Activated CD4-positive, alpha-beta T cell treated with anti-CD3 and anti-CD28 coated beads, Interleukin-2, amount 50 U/mL, for 16 hours (primary cell): ENCODE measurements around the gene TUBGCP3.
"Not testable (repeated sequence)": the region's sequence is repeated elsewhere in the genome, so short reads cannot be mapped to it uniquely, and the experiment has no call there.

ENCODE experiments used
- DNase-seq: peaks from one replicate; pipeline ENCODE4 v3.0.0-alpha.2; 2020

The TUBGCP3 gene

GRCh38 chr13:112576191-112576590, 11.8 kb downstream of the TUBGCP3 start:
- no peak for DNase-seq

GRCh38 chr13:112575675-112576074, 12.3 kb downstream of the TUBGCP3 start:
- no peak for DNase-seq

- DNase-seq = no peak
Measured at GRCh38 chr13:112574834-112575613, 12.9 kb downstream of the TUBGCP3 start.

GRCh38 chr13:112574416-112574815, 13.5 kb downstream of the TUBGCP3 start:
- no peak for DNase-seq

- no peak for DNase-seq
Measured at GRCh38 chr13:112573710-112574109, 14.2 kb downstream of the TUBGCP3 start.

- DNase-seq = no peak
Measured at GRCh38 chr13:112572366-112572765, 15.6 kb downstream of the TUBGCP3 start.

GRCh38 chr13:112569821-112570220, 18.1 kb downstream of the TUBGCP3 start:
- DNase-seq = no peak

- no peak for DNase-seq
Measured at GRCh38 chr13:112567161-112567862, 20.6 kb downstream of the TUBGCP3 start.

- no peak for DNase-seq
Measured at GRCh38 chr13:112562786-112563383, 25.1 kb downstream of the TUBGCP3 start.

- no peak for DNase-seq
Measured at GRCh38 chr13:112562254-112562653, 25.7 kb downstream of the TUBGCP3 start.

- no peak for DNase-seq
Measured at GRCh38 chr13:112561478-112561877, 26.5 kb downstream of the TUBGCP3 start.

- no peak for DNase-seq
Measured at GRCh38 chr13:112558696-112559418, 29.1 kb downstream of the TUBGCP3 start.

GRCh38 chr13:112556600-112556999, 31.4 kb downstream of the TUBGCP3 start:
- DNase-seq = no peak

- no peak for DNase-seq
Measured at GRCh38 chr13:112554214-112554850, 33.6 kb downstream of the TUBGCP3 start.

- DNase-seq = not testable (repeated sequence)
Measured at GRCh38 chr13:112548975-112549374, 39.0 kb downstream of the TUBGCP3 start.

- no peak for DNase-seq
Measured at GRCh38 chr13:112545856-112546255, 42.1 kb downstream of the TUBGCP3 start.

- no peak for DNase-seq
Measured at GRCh38 chr13:112532837-112533745, 54.9 kb downstream of the TUBGCP3 start.

- DNase-seq = no peak
Measured at GRCh38 chr13:112531263-112531794, 56.6 kb downstream of the TUBGCP3 start.

- DNase-seq = no peak
Measured at GRCh38 chr13:112530861-112531260, 57.1 kb downstream of the TUBGCP3 start.

- DNase-seq = no peak
Measured at GRCh38 chr13:112529216-112529615, 58.7 kb downstream of the TUBGCP3 start.

- no peak for DNase-seq
Measured at GRCh38 chr13:112526146-112526853, 61.7 kb downstream of the TUBGCP3 start.
